A673 (cell line): ENCODE data around the gene C12orf76. TPM values are rescaled to one million over a fixed set of nuclear protein-coding genes. Genes with fewer than 3 reads are reported as not detected.

ENCODE experiments used
- BruUV-seq: library from RNA; stranded (reverse); fragments of 400-500 nt; replicated peaks from 2 replicates; lab custom pipeline; 2021; lab: Mats Ljungman, UMichigan
- CTCF ChIA-PET: fragments of 300-600 bp; sonication (Branson Sonifier 250); formaldehyde crosslinking; loops from one replicate; lab custom pipeline; 2022; ENCODE audit warnings: antibody characterized with exemption; lab: Charles Lee
- POLR2A ChIA-PET: fragments of 300-600 bp; sonication (Branson Sonifier 250); formaldehyde crosslinking; loops from one replicate; lab custom pipeline; 2022; ENCODE audit warnings: antibody characterized with exemption; ENCODE audit not compliant: low non-redundant PET; lab: Charles Lee
- DNase-seq: peaks from one replicate; pipeline ENCODE4 v3.0.0-alpha.2; 2015; ENCODE audit warnings: low spot score
- H3K27ac ChIP-seq: fragments of 200-600 bp; sonication (generic); 2 replicates; pipeline ENCODE4 v1.5.1; 2016; ENCODE audit warnings: mixed run types, low read depth, mild to moderate bottlenecking, mixed read lengths, antibody characterized with exemption, low read length; ENCODE audit not compliant: poor library complexity, severe bottlenecking
- H3K27me3 ChIP-seq: fragments of 200-600 bp; sonication (generic); replicated peaks from 2 replicates; pipeline ENCODE4 v1.6.1; 2017; ENCODE audit warnings: mixed run types, low read depth, mild to moderate bottlenecking, mixed read lengths, antibody characterized with exemption, low read length; ENCODE audit not compliant: insufficient read depth, poor library complexity
- H3K36me3 ChIP-seq: fragments of 200-600 bp; sonication (generic); 2 replicates; pipeline ENCODE4 v1.6.1; 2016; ENCODE audit warnings: mixed run types, mild to moderate bottlenecking, mixed read lengths, antibody characterized with exemption, low read length; ENCODE audit not compliant: insufficient read depth, poor library complexity, severe bottlenecking
- H3K4me1 ChIP-seq: fragments of 200-600 bp; sonication (generic); 2 replicates; pipeline ENCODE4 v1.6.1; 2017; ENCODE audit warnings: mixed run types, mild to moderate bottlenecking, mixed read lengths, antibody characterized with exemption, low read length; ENCODE audit not compliant: insufficient read depth, poor library complexity, severe bottlenecking
- H3K4me3 ChIP-seq: fragments of 200-600 bp; sonication (generic); 2 replicates; pipeline ENCODE4 v1.5.1; 2016; ENCODE audit warnings: low read depth, mixed run types, mild to moderate bottlenecking, mixed read lengths, low read length; ENCODE audit not compliant: poor library complexity, severe bottlenecking
- H3K9me3 ChIP-seq: fragments of 200-600 bp; sonication (generic); 2 replicates; pipeline ENCODE4 v1.6.1; 2016; ENCODE audit warnings: mixed run types, low read depth, mild to moderate bottlenecking, mixed read lengths, antibody characterized with exemption, low read length; ENCODE audit not compliant: poor library complexity, severe bottlenecking
- EZH2 ChIP-seq: fragments of 200-600 bp; sonication (generic); IDR thresholded peaks from 2 replicates; pipeline ENCODE4 v1.6.1; 2017; ENCODE audit warnings: borderline replicate concordance, low read depth, mild to moderate bottlenecking, mixed read lengths, antibody characterized with exemption, low read length; ENCODE audit not compliant: poor library complexity, severe bottlenecking
- intact Hi-C: fragments of 100-400 bp; cut with micrococcal nuclease; formaldehyde crosslinking; loops from one replicate; pipeline ENCODE4 v1.10.0; 2022; ENCODE audit not compliant: unreplicated experiment
- total RNA-seq: library from RNA; stranded (reverse); gene quantifications from 2 replicates; pipeline ENCODE4 v1.2.3, GENCODE V29; 2021
- TF ChIP-seq, protein P1 (sequence below): fragments of 300-800, 200-600 bp; sonication (generic); conservative IDR thresholded peaks from 2 replicates; pipeline ENCODE4 v1.5.1; 2017; ENCODE audit warnings: low read depth, mild to moderate bottlenecking, antibody characterized with exemption, low read length, moderate library complexity, mixed read lengths

C12orf76 gene
- total RNA-seq, 1 experiment from 2014 or later = 14.5 TPM

- Histone ChIP-seq H3K9me3 (no peaks in the 10 kb centered on the region), H3K4me3 (no peak overlapping the region), H3K4me1 (no peaks in the 10 kb centered on the region), H3K27me3 (no peaks in the 10 kb centered on the region), H3K27ac (no peak overlapping the region), H3K36me3 (peaks cover 18% of the 10 kb centered on the region)
- BruUV-seq = no TSS peak
- POLR2A ChIA-PET = no interaction called here
- DNase-seq = no peak
- CTCF ChIA-PET = no interaction called here
- TF ChIP-seq, protein P1, sequence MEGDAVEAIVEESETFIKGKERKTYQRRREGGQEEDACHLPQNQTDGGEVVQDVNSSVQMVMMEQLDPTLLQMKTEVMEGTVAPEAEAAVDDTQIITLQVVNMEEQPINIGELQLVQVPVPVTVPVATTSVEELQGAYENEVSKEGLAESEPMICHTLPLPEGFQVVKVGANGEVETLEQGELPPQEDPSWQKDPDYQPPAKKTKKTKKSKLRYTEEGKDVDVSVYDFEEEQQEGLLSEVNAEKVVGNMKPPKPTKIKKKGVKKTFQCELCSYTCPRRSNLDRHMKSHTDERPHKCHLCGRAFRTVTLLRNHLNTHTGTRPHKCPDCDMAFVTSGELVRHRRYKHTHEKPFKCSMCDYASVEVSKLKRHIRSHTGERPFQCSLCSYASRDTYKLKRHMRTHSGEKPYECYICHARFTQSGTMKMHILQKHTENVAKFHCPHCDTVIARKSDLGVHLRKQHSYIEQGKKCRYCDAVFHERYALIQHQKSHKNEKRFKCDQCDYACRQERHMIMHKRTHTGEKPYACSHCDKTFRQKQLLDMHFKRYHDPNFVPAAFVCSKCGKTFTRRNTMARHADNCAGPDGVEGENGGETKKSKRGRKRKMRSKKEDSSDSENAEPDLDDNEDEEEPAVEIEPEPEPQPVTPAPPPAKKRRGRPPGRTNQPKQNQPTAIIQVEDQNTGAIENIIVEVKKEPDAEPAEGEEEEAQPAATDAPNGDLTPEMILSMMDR = no peak
- no peak for TF ChIP-seq EZH2
- intact Hi-C loops = no loop called here
Observed at GRCh38 chr12:110037315-110037714, 11.0 kb downstream of the C12orf76 start.

GRCh38 chr12:110035534-110036104 is 12.7 kb downstream of the C12orf76 start:
- H3K9me3 ChIP-seq = no peaks in the 10 kb centered on the region
- ChIA-PET CTCF (interaction anchor here (0.6 kb wide), 1 partner anchor 38 kb away, joined by 5 read pairs; no protein-coding TSS in a partner anchor), POLR2A (no interaction called here)
- H3K4me1 ChIP-seq = no peaks in the 10 kb centered on the region
- H3K36me3 ChIP-seq = peaks cover 4% of the 10 kb centered on the region
- no peak for TF ChIP-seq EZH2
- intact Hi-C loops = no loop called here
- no peak for DNase-seq
- no peaks in the 10 kb centered on the region for H3K27me3 ChIP-seq
- H3K27ac ChIP-seq = no peak overlapping the region
- BruUV-seq = no TSS peak
- H3K4me3 ChIP-seq = no peak overlapping the region

- no peak overlapping the region for H3K27ac ChIP-seq
- ChIA-PET POLR2A (no interaction called here), CTCF (no interaction called here)
- no peaks in the 10 kb centered on the region for H3K9me3 ChIP-seq
- H3K36me3 ChIP-seq = peaks cover 4% of the 10 kb centered on the region
- H3K27me3 ChIP-seq = no peaks in the 10 kb centered on the region
- no TSS peak for BruUV-seq
- TF ChIP-seq EZH2 = no peak
- TF ChIP-seq, protein P1 = no peak
- no peak for DNase-seq
- no peaks in the 10 kb centered on the region for H3K4me1 ChIP-seq
- intact Hi-C loops = no loop called here
- no peak overlapping the region for H3K4me3 ChIP-seq
Observed at GRCh38 chr12:110033888-110034287, 14.4 kb downstream of the C12orf76 start.

- intact Hi-C loops = no loop called here
- H3K27ac ChIP-seq = no peak overlapping the region
- peaks cover 6% of the 10 kb centered on the region for H3K4me1 ChIP-seq
- POLR2A ChIA-PET = no interaction called here
- H3K4me3 ChIP-seq = no peak overlapping the region
- CTCF ChIA-PET = no interaction called here
- BruUV-seq = no TSS peak
- H3K9me3 ChIP-seq = no peaks in the 10 kb centered on the region
- no peak for DNase-seq
- H3K27me3 ChIP-seq = no peaks in the 10 kb centered on the region
- no peaks in the 10 kb centered on the region for H3K36me3 ChIP-seq
- TF ChIP-seq, protein P1 = no peak
- no peak for TF ChIP-seq EZH2
Observed at GRCh38 chr12:110029290-110029815, 19.0 kb downstream of the C12orf76 start.
